Measurements from ENCODE around the gene ERF.

Gene ERF

GRCh38 chr19:42208612-42209011 lies 46.3 kb downstream of the ERF start:
- DNase-seq (ENCODE audit: low read depth) = no peak

DNA sequence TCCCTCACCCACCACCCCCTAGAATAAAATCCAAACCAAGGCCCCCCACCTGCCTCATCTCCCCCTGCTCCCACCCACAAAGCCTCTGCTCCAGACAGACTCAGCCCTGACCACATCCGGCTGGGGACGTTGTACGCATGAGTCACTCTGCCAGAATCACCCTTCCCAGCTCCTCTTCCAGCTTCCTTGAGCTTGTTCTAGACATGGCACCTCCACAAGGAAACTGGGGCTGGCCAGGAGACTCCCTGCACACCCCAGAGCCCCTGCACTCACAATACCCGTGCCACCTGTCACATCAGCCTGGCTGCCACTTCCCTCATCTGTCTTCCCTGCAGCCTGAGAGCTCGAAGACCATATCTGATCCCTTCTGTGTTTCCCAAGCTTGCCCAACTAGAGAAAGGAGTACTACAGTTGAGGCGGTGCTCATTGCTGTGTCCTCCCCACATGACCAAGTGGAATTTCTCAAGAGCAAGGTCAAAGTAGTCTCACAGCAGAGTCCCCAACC lies 47.1 kb downstream of the ERF start:
- DNase-seq (ENCODE audit: low read depth) = no peak

DNA sequence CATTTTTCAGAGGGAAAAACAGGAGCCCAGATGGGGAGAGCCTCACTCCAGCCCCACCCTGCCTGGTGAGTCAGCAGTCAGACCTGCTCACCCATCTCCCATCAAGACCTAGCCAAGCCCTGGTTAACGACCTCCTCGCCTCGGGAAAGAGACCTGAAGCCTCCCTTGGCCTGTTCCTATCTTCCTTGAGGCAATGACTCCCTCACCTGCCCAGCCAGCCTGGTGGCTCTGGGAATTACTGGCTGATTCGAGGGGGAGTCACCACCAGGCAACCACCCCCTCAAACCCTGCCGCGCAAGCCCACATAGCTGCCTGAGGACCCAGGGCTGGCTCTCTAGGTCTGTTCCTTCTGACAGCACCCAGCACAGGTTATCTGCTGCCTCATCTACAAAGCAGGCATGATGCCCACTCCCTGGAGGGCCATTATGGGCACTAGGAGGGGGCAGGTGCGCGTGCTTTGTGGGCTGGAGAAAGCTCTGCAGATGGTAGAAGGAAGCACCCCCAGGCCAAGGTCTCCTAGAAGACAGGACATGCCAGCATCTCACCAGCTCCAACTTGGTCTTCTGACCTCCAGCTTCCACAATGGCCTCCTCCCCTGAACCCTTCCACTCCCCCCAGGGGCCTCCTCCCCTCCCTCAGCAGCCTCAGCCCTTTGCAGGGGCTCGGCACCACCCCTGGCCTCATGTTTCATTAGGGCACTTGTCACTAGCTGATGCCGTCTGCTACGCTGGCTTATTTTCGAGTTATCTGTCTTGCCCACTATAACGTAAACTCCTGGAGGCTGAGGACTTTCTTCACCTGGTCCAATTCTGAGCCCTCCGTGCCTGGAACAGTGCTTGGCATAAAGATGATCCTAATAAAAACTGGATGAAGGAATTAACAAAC lies 47.8 kb downstream of the ERF start:
- DNase-seq (ENCODE audit: low read depth) = no peak

DNA sequence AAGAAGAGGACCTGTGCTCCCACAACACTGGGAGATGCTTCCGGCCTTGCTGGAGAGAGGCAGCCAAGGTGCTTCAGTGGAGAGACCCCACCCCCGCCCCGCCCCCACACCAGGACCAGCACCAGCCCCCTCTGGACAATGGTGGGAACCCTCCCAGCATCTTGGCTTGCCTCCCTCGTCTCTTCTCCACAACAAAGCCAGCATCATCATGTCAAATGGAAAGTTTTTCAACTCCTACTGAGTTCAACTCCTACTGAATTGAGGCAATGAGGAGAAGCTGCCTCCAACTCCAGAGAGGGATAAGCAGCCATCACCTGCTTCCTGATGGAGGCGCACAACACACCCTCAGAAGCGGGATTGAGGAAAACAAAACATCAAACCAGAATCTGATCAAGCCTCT lies 50.3 kb downstream of the ERF start:
- DNase-seq (ENCODE audit: low read depth) = no peak

DNA sequence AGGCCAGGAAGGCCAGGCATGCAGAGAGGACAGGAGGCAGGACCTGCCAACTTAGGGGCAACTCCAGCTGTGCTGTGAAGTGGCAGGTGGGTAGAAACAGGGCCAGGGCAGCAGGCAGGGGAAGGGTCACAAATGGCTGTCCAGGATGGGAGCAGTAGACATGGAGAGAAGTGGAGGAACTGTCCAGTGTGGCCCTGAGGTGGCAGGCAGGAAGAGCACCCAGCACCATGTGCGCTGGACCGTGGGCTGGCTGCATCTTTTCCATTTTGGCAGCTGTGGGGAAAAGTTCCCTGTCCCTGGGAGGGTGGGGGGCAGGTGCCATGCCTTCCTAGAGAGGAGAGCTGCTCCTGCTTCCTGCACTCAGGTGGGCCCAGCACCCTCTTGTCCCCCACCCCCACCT lies 51.2 kb downstream of the ERF start:
- no peak for DNase-seq (ENCODE audit: low read depth)

GRCh38 chr19:42202290-42202880 lies 52.5 kb downstream of the ERF start:
- no peak for DNase-seq (ENCODE audit: low read depth)

- DNase-seq (ENCODE audit: low read depth) = no peak
These were observed 53.2 kb downstream of the ERF start for GRCh38 chr19:42201489-42202289.

DNA sequence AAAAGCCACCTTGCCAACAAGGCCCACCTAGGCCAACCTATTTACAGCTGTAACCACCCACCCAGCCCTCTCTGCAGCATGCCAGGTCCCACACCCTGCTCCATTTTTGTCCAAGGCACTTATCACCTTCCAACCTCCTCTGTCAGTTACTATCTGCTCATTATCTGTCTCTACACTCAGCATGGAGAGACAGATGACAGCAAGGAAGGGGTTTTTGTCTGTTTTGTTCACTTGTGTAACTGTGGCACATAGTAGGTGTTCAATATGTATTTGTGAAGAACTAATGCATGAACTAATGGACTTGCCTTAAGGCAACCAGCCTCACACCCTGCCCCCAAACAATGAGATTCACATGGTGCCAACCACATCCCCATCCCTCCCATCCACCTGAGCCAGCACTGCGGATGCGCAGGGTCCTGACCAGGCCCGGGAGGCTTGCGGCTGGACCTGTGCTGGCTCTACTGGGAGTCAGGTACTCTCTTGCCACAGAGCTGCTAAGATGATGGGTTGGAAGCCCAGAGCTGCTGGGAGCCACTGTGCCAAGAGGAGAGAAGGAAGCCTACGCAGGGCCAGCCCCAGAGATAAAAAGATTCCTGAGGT lies 54.7 kb downstream of the ERF start:
- no peak for DNase-seq (ENCODE audit: low read depth)

GRCh38 chr19:42199440-42200115 lies 55.4 kb downstream of the ERF start:
- no peak for DNase-seq (ENCODE audit: low read depth)

DNA sequence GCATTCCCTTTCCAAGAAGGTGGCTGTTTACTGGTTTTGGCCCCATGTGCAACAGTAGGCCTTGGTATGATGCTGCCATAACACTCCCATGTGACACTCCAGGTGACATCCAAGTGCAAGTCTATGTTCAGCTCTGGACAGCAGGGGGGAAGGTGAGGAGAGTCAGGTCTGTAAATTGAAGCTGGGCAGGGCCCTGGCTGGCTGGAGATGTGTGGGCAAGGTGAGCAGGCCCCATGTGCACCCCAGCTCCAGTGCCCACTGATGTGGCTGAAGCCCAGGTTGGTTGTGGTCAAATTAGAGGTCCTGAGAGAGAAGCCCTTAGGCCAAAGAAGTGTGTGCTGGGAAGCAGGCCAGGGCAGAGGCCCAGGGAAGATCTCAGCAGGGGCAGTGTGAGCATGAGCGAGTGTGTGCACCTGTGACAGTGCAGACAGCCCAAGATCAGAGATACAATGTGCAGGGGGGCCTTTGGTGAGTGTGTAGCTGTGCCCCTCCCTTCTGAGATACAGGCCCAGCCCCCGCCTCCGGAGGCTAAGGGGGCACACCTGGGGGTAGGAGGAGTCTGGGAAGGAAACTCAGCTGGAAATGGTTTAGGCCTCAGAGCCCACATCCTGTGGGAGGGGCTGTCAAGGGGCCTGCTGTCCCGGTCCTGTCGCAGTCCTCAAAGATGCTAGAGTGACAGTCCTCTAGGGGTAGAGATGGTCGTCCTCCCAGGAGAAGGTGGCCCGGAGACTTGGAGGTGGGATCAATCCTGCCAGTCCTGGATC lies 56.1 kb downstream of the ERF start:
- peak; percentile 54 for DNase-seq (ENCODE audit: low read depth)

Data from stimulated activated CD8-positive, alpha-beta memory T cell treated with anti-CD3 and anti-CD28 coated beads, Interleukin-12 subunit alpha, Interleukin-12 subunit beta, amount 100 ng/mL, for 4 hours (primary cell).